NCI-H2196 treated with DMSO at 0.1 percent for 48 hours (cell line): ENCODE results near the gene PRKCI.
"Not testable (repeated sequence)": the region's sequence is repeated elsewhere in the genome, so short reads cannot be mapped to it uniquely, and the experiment has no call there.

Experiments
- DNase-seq: peaks from one replicate; lab custom pipeline; 2025; ENCODE audit not compliant: unreplicated experiment; lab: John Stamatoyannopoulos, UW

Gene PRKCI

GRCh38 chr3:170221924-170222646, at the start of gene PRKCI:
Gene PRKCI, plus strand, starts transcription at chr3:170222424. Its CDS starts 246 bp downstream, at chr3:170222670.
- DNase-seq: peak; percentile 97

DNA sequence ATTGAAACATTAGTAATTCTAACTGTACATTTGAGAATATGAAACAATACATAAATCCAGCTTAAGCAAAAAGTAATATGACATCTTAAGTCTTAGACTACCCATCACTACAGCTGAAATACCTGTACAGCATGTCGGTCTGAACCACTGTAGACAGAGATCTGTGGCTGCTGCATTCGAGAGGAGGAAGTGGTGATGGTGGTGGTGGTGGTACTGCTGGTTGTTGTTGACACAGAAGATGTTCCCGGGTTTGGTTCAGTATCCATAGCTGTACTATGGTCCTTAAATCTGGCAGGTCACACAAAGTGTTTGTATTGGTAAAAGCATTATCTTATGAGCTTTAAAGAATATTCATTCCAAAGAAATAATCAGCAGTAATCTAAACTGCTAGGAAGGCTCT, 43.6 kb upstream of the PRKCI start:
- DNase-seq: no peak

GRCh38 chr3:170179432-170179831, 42.8 kb upstream of the PRKCI start:
- DNase-seq: no peak

DNA sequence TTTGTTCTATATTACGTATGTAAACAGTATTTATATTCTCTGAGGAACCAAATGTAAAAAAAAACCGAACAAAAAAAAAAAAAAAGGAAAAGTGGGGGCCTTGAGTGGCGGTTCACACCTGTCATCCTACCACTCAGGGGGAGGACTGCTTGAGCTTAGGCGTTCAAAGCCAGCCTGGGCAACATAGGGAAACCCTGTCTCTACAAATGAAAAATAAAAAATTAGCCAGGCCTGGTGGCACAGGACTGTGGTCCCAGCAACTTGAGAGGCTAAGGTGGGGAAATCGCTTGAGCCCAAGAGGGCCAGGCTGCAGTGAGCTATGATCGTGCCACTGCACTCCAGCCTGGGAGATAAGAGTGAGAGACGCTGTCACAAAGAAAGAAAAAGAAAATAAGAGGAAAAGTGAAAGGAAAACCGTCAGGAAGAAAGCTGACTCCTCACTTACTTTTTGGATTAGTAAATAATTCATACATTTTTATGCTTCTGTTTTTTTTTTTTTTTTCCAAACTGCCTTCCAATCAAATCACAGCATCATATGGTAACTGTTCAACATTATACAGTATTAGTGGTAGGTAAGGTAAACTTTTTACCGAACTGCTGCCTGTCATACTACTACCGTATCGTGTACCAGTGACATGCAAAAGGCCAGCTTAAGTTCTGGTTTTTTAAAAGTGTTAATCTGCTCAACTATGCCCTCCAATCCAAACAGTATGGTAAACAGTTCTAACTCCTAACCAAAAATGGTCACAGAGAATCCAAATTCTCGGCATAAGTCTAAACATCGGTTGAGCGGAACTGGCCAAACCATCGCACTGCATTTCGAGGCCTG, 41.9 kb upstream of the PRKCI start:
- no peak for DNase-seq

DNA sequence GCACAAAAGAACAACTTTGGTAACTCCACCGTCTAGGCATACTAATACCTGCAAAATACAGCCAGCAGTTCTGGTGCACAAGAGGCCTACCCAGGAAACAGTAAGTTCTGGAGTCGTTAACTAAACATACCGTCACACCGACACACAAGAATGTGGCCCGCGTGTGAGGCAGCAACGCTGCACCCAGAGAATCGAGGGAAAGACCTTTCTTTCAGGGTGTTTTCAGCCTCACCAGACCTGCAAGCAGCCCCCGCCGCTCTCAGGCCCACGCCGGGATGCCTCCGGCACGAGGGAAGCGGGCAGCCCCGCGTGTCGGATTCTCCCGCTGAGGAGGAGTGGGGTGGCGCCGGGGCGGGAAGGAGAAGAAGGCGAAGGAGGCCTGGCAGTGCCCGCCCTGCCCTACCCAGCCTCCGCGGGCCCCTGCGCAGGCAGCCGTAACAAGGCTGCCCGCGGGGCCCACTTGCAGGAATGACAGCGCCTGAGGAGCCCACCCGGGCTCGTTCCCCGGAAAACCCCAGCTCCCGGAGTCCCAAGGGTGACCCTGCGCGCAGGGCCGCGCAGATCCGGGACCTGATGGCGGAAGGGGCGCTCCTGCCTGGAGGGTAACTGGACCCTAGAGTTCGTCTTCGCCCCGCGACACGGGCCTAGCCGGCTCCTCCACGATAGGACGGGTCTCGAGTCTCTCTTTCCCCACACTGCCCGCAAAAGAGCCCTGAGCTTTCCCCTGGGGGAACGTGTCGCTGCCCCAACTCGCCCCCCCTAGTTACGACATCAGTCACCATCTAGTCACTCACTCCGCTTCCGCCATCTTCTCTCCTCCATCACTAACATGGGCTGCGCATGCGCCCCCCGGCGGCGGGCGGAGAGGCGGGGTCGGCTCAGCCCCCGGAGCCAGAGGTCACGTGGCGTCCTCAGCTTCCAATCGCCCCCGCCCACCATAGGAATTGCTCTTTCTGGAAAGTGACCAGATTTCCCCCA, 41.0 kb upstream of the PRKCI start, which contains the start of gene PHC3:
PHC3 (minus strand) TSS at position 826 of the 978 bp plus-strand sequence; CDS start at position 808, 18 bp downstream.
- peak; percentile 90 for DNase-seq

DNA sequence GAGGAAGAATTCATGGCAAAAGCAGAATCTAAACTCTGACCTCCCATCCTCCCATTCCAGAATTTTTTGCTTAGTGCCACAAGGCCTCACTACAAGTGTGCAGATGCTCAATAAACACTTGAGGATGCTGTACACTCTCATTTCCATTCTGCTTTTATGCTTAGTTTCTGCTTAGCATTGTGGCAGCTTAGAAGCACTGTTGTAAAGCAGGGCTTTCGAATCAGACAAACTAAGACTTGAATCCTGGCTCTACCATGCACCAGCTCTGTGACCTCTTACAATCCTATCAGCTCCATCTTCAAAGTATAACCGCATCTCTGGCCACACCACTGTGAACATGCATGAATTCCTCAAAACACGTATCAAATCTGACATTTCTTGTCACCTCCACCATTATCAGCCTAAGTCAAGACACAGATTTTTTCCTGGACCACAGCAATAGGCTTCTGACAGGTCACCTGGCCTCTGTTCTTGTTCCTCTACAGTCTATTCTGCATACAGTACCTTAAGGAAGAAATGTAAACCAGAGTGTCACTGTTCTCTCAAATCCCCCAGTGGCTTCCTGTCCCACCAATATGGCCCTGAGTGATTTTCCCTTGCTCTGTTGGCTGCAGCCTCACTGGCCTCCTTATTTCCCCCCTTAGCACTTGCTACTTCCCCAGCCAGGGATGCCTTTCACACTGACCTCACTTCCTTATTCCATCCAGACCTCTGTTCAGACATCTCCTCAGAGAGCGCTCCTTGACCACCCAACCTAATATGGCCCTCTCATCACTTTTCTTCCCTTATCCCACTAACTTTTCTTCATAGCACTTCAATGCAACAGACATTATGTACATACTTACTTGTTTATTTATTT, 32.6 kb upstream of the PRKCI start:
- DNase-seq: no peak

GRCh38 chr3:170195759-170196158, 26.5 kb upstream of the PRKCI start:
- DNase-seq: not testable (repeated sequence)

DNA sequence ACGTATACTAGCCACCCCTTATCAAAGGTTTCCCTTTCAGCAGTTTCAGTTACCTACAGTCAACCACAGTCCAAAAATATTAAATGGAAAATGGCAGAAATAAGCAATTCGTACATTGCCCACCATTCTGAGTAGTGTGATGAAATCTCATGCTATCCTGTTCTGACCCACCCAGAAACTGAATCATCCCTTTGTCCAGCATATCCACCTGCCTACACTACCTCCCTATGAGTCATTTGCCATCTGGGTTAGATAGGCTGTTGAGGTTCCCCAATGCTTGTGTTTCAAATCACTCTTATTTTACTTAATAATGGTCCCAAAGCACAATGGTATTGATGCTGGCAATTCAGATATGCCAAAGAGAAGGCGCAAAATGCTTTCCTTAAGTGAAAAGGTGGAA, 25.4 kb upstream of the PRKCI start:
- no peak for DNase-seq

DNA sequence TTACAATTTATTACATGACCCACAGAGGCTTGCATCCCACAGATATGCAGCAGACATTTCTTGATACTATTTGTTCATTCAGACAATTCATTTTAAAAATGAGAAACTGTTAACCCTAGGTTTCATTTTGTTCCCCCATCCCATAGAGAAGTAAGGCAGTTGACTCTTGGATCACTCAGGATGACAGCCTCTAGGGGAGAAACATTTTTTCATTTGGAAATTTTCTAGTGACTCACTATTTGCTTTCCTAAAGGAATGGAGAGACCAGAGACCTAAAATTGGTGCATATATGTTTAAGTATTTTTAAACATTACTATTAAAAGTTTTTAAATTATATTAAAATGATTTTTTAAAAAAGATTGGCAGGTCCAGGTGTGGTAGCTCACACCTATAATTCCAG, 21.2 kb upstream of the PRKCI start:
- DNase-seq: no peak

DNA sequence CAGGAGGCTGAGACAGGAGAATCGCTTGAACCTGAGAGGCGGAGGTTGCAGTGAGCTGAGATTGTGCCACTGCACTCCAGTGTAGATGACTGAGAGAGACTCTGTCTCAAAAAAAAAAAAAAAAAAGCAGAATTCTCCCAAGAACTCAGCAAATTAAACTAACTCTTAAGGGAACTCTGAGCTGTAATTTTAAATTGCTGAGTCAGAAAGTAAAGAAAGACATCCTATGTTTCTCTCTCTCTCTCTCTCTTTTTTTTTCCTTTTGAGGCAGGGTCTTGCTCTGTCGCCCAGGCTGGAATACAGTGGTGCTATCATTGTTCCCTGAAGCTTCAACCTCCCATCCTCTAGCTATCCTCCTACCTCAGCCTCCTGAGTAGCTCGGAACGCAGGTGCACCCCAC, 20.7 kb upstream of the PRKCI start:
- DNase-seq: no peak

- DNase-seq: no peak
Observed at GRCh38 chr3:170203457-170203856, 18.8 kb upstream of the PRKCI start.

GRCh38 chr3:170204023-170204472, 18.2 kb upstream of the PRKCI start:
- no peak for DNase-seq

DNA sequence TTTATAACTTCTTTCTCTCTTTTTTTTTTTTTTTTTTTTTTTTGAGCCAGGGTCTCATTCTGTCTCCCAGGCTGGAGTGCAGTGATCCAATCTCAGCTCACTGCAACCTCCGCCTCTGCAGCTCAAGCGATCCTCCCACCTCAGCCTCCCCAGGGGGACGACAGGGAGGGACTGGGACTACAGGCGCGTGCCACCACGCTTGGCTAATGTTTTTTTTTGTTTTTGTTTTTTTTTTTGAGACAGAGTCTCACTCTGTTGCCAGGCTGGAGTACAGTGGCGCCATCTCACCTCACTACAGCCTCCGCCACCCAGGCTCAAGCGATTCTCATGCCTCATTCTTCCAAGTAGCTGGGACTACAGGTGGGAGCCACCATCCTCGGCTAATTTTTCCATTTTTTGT, 17.7 kb upstream of the PRKCI start:
- no peak for DNase-seq

GRCh38 chr3:170205302-170205701, 16.9 kb upstream of the PRKCI start:
- DNase-seq: no peak

- not testable (repeated sequence) for DNase-seq
Observed at GRCh38 chr3:170206164-170206762, 16.0 kb upstream of the PRKCI start.

DNA sequence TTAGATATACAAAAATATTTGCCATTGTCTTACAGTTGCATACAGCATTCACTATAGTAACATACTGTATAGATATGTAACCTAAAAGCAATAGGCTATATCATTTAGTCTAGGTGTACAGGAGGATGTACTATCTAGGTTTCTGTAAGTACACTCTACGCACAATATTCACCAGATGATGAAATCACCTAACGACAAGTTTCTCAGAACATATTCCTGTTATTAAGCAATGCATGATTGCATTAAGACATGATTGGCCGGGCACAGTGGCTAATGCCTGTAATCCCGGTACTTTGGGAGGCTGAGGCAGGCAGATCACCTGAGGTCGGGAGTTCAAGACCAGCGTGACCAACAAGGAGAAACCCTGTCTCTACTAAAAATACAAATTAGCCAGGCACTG, 14.5 kb upstream of the PRKCI start:
- DNase-seq: no peak

DNA sequence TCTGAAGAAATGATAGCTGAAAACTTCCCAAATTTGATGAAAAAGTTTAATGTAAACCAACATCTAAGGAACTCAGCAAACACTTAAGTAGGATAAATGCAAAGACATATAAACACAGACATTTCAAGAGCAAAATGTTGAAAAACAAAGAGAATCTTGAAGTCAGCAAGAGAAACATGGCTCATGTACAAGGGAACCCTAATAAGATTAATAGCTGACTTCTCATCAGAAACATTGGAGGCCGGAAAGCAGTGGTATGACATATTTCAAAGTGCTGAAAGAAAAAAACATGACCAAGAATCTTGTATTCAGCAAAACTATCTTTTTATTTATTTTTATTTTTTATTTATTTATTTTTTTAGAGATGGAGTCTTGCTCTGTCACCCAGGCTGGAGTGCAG, 10.6 kb upstream of the PRKCI start:
- DNase-seq: no peak

DNA sequence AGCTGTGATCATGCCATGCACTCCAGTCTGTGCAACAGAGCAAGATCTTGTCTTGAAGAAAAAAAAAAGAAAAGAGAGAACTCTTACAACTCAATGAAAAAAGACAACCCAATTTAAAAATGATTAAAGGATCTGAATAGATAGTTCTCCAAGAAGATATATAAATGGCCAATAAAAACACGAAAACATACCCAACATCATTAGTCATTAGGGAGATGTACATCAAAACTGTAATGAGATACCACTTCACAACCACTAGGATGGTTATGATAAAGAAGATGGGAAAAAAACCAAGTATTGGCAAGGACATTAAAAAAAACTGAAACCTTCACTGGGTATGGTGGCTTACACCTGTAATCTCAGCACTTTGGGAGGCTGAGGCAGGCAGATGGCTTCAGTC, 2.4 kb upstream of the PRKCI start:
- DNase-seq: no peak

- DNase-seq: no peak
Observed at GRCh38 chr3:170220871-170221270, 1.4 kb upstream of the PRKCI start.
